Neuronal stem cell (in vitro differentiated cells): ENCODE results near the gene MAP1S.

Experiments
- DNase-seq: peaks from one replicate; pipeline ENCODE4 v3.0.0-alpha.2; 2013; ENCODE audit warnings: low spot score
- H2AFZ ChIP-seq: one replicate; pipeline ENCODE4 v1.6.1; 2013; ENCODE audit warnings: mild to moderate bottlenecking, low read length, inconsistent platforms
- H2AK5ac ChIP-seq: 2 replicates; pipeline ENCODE4 v1.6.1; 2013; ENCODE audit warnings: low read depth, mild to moderate bottlenecking, inconsistent platforms, low read length, moderate library complexity, mixed read lengths
- H2BK120ac ChIP-seq: 2 replicates; pipeline ENCODE4 v1.6.1; 2013; ENCODE audit warnings: low read depth, mild to moderate bottlenecking, inconsistent platforms, low read length, moderate library complexity, mixed read lengths
- H2BK12ac ChIP-seq: one replicate; pipeline ENCODE4 v1.6.1; 2013; ENCODE audit warnings: low read length, inconsistent platforms
- H2BK15ac ChIP-seq: 2 replicates; pipeline ENCODE4 v1.6.1; 2013; ENCODE audit warnings: mild to moderate bottlenecking, low read length, inconsistent platforms, mixed read lengths
- H2BK5ac ChIP-seq: one replicate; pipeline ENCODE4 v1.6.1; 2013; ENCODE audit warnings: inconsistent platforms, mild to moderate bottlenecking, low read length, moderate library complexity
- H3K14ac ChIP-seq: one replicate; pipeline ENCODE4 v1.6.1; 2013; ENCODE audit warnings: low read length, inconsistent platforms
- H3K18ac ChIP-seq: 2 replicates; pipeline ENCODE4 v1.6.1; 2013; ENCODE audit warnings: low read length, inconsistent platforms
- H3K23ac ChIP-seq: 2 replicates; pipeline ENCODE4 v1.6.1; 2013; ENCODE audit warnings: low read depth, mild to moderate bottlenecking, mixed read lengths, low read length, inconsistent platforms; ENCODE audit not compliant: poor library complexity
- H3K27ac ChIP-seq: replicated peaks from 3 replicates; pipeline ENCODE4 v1.5.1; 2013; ENCODE audit warnings: low read length, inconsistent platforms
- H3K27me3 ChIP-seq, 3 experiments: 2 replicates each; pipeline ENCODE4 v1.6.1; 2013; ENCODE audit warnings: low read length in 3 of 3, mild to moderate bottlenecking in 2 of 3, inconsistent platforms in 1 of 3, low read depth in 1 of 3, mixed read lengths in 1 of 3, moderate library complexity in 1 of 3; ENCODE audit not compliant: control insufficient read depth in 3 of 3, insufficient read depth in 3 of 3
- H3K36me3 ChIP-seq, 2 donors: replicated peaks in 1 of 2; 2 replicates each; pipeline ENCODE4 v1.6.1; 2013; ENCODE audit warnings: low read length in 2 of 2; ENCODE audit not compliant: control insufficient read depth in 2 of 2, insufficient read depth in 2 of 2
- H3K4ac ChIP-seq: 2 replicates; pipeline ENCODE4 v1.6.1; 2013; ENCODE audit warnings: inconsistent platforms, mild to moderate bottlenecking, low read length, moderate library complexity
- H3K4me1 ChIP-seq, 2 donors: 1 replicate in 1 of 2; 2 replicates in 1 of 2; pipeline ENCODE4 v1.6.1; 2013; ENCODE audit warnings: low read length in 2 of 2, low read depth in 1 of 2; ENCODE audit not compliant: control insufficient read depth in 2 of 2, insufficient read depth in 1 of 2
- H3K4me2 ChIP-seq: one replicate; pipeline ENCODE4 v1.6.1; 2013; ENCODE audit warnings: mild to moderate bottlenecking, low read length, inconsistent platforms; ENCODE audit not compliant: insufficient read depth, poor library complexity, severe bottlenecking
- H3K4me3 ChIP-seq, 2 donors: 2 replicates each; pipeline ENCODE4 v1.5.1; 2013; ENCODE audit warnings: low read length in 2 of 2, mild to moderate bottlenecking in 2 of 2, inconsistent platforms in 1 of 2, moderate library complexity in 1 of 2
- H3K79me1 ChIP-seq: one replicate; pipeline ENCODE4 v1.6.1; 2013; ENCODE audit warnings: low read depth, mild to moderate bottlenecking, inconsistent platforms, low read length, moderate library complexity
- H3K9ac ChIP-seq: one replicate; pipeline ENCODE4 v1.6.1; 2013; ENCODE audit warnings: mild to moderate bottlenecking, low read depth, low read length, inconsistent platforms; ENCODE audit not compliant: poor library complexity
- H3K9me3 ChIP-seq, 2 donors: replicated peaks in 1 of 2; 2 replicates each; pipeline versions ENCODE3 to v1.6.1; 2013; ENCODE audit warnings: low read length in 2 of 2, mild to moderate bottlenecking in 2 of 2, inconsistent platforms in 1 of 2, low read depth in 1 of 2, mixed read lengths in 1 of 2, moderate library complexity in 1 of 2; ENCODE audit not compliant: control insufficient read depth in 2 of 2, insufficient read depth in 1 of 2
- H4K8ac ChIP-seq: one replicate; pipeline ENCODE4 v1.6.1; 2013; ENCODE audit warnings: low read depth, mild to moderate bottlenecking, inconsistent platforms, low read length, moderate library complexity
- H4K91ac ChIP-seq: one replicate; pipeline ENCODE4 v1.6.1; 2013; ENCODE audit warnings: low read length, low read depth, mild to moderate bottlenecking, inconsistent platforms; ENCODE audit not compliant: poor library complexity
- WGBS, 2 donors: extraction: QIAGEN DNeasy Blood & Tissue Kit; methylation state at CpG; one replicate each; pipeline ENCODE4 v1.1.7; 2013; ENCODE audit warnings: missing lambda C conversion rate in 2 of 2, mixed read lengths in 1 of 2; ENCODE audit not compliant: insufficient read length in 2 of 2, insufficient replicate concordance in 1 of 2; ENCODE audit errors: extremely low coverage in 2 of 2; 5-methylcytosine and 5-hydroxymethylcytosine counted together

The MAP1S gene

DNA sequence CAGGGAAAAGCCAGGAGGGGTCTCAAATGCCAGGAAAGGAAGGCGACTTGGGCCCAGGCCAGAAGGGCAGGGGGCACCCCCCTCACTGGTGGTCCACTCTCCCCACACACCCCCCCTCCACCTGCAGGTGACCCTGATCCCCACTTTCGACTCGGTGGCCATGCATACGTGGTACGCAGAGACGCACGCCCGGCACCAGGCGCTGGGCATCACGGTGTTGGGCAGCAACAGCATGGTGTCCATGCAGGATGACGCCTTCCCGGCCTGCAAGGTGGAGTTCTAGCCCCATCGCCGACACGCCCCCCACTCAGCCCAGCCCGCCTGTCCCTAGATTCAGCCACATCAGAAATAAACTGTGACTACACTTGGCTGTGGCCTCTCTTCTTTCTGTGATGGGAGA lies 14.9 kb downstream of the MAP1S start:
- no peak overlapping the region for H4K8ac ChIP-seq
- no peak for DNase-seq
- H4K91ac ChIP-seq = no peak overlapping the region
- peaks cover 42 to 88% of the 10 kb centered on the region in 2 donors for H3K36me3 ChIP-seq
- H2BK120ac ChIP-seq = no peak overlapping the region
- no peak overlapping the region for H3K4me3 ChIP-seq
- no peak overlapping the region for H3K4me2 ChIP-seq
- no peak overlapping the region for H3K4ac ChIP-seq
- H3K4me1 ChIP-seq = peaks cover 0 to 2% of the 10 kb centered on the region in 2 donors
- no peak overlapping the region for H3K23ac ChIP-seq
- H2BK12ac ChIP-seq = peak overlapping the region; percentile 84
- peaks cover 10% of the 10 kb centered on the region for H3K79me1 ChIP-seq
- no peak overlapping the region for H2AK5ac ChIP-seq
- H2BK15ac ChIP-seq = no peak overlapping the region
- no peak overlapping the region for H3K27ac ChIP-seq
- no peak overlapping the region for H3K14ac ChIP-seq
- no CpG with 5 or more reads among the region's 16 CpGs for WGBS, 2 donors
- no peak overlapping the region for H3K9ac ChIP-seq
- H3K27me3 ChIP-seq = no peaks in the 10 kb centered on the region
- H2BK5ac ChIP-seq = no peak overlapping the region
- H2AFZ ChIP-seq = no peak overlapping the region
- peaks cover 4 to 8% of the 10 kb centered on the region in 2 donors for H3K9me3 ChIP-seq
- H3K18ac ChIP-seq = no peak overlapping the region

DNA sequence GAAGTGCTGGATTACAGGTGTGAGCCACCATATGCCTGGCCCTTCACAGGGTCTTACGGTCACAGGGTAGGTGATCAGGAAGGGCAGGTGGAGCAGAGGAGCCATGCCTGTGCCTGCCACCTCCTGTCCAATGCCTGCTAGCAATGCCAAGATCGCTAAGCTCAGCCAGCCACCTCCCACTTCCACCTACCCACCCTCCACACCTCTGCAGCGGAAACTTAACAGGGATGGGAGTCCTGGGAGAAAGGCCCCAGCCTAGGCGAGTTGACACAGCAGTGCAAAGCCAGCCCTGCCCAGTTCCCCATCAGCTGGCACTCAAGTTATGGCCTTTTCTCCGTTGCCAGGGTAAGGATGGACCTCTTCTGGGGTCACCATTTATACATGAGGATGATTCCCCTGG lies 16.1 kb downstream of the MAP1S start:
- Histone ChIP-seq H2BK5ac (no peak overlapping the region), H3K18ac (peak overlapping the region; percentile 38), H3K36me3 (peaks cover 36 to 76% of the 10 kb centered on the region in 2 donors), H2AK5ac (no peak overlapping the region), H4K8ac (no peak overlapping the region), H2BK120ac (no peak overlapping the region), H3K9me3 (peaks cover 4% of the 10 kb centered on the region in 2 donors), H3K9ac (peak overlapping the region; percentile 44), H2BK12ac (no peak overlapping the region), H3K27ac (no peak overlapping the region), H3K4me2 (no peak overlapping the region), H3K4me1 (peaks cover 0 to 3% of the 10 kb centered on the region in 2 donors), H3K4ac (no peak overlapping the region), H2BK15ac (no peak overlapping the region), H2AFZ (no peak overlapping the region), H3K27me3 (no peaks in the 10 kb centered on the region), H3K79me1 (peaks cover 10% of the 10 kb centered on the region), H3K23ac (peak overlapping the region; percentile 89), H3K4me3 (peak overlapping the region in 1 of 2 donors; percentile 33), H4K91ac (no peak overlapping the region), H3K14ac (no peak overlapping the region)
- WGBS, 2 donors = no CpG with 5 or more reads among the region's 5 CpGs
- no peak for DNase-seq

DNA sequence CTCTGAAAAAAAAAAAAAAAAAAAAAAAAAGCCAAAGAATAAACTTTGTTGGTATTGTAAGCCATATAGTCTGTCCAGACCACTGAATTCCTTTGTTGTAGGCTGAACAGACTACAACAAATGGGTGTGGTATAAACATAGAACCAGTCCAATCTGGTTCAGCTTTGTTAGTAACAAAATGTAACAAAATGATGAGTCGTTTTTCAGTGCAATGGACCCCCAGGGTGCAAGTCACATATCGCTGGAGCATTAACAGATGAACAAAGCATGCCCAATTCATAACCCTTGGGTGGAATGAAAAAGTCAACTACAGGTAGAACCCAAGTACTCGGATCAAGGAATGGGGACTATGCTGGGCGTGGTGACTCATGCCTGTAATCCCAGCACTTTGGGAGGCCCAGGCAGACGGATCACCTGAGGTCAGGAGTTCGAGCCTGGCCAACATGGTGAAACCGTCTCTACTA lies 18.4 kb downstream of the MAP1S start:
- no peak overlapping the region for H2AK5ac ChIP-seq
- H3K27me3 ChIP-seq = no peaks in the 10 kb centered on the region
- DNase-seq = no peak
- peaks cover 5% of the 10 kb centered on the region for H3K79me1 ChIP-seq
- H4K91ac ChIP-seq = no peak overlapping the region
- H4K8ac ChIP-seq = no peak overlapping the region
- H3K9me3 ChIP-seq = peaks cover 16 to 18% of the 10 kb centered on the region in 2 donors
- no peak overlapping the region for H3K4ac ChIP-seq
- H3K4me1 ChIP-seq = peaks cover 0 to 3% of the 10 kb centered on the region in 2 donors
- WGBS, 2 donors = no CpG with 5 or more reads among the region's 7 CpGs
- no peak overlapping the region for H2BK12ac ChIP-seq
- H2BK15ac ChIP-seq = no peak overlapping the region
- H2BK120ac ChIP-seq = no peak overlapping the region
- peaks cover 25 to 53% of the 10 kb centered on the region in 2 donors for H3K36me3 ChIP-seq
- H3K27ac ChIP-seq = no peak overlapping the region
- no peak overlapping the region for H3K9ac ChIP-seq
- no peak overlapping the region for H3K14ac ChIP-seq
- no peak overlapping the region for H2BK5ac ChIP-seq
- no peak overlapping the region for H3K4me3 ChIP-seq
- no peak overlapping the region for H2AFZ ChIP-seq
- no peak overlapping the region for H3K18ac ChIP-seq
- H3K23ac ChIP-seq = no peak overlapping the region
- no peak overlapping the region for H3K4me2 ChIP-seq

DNA sequence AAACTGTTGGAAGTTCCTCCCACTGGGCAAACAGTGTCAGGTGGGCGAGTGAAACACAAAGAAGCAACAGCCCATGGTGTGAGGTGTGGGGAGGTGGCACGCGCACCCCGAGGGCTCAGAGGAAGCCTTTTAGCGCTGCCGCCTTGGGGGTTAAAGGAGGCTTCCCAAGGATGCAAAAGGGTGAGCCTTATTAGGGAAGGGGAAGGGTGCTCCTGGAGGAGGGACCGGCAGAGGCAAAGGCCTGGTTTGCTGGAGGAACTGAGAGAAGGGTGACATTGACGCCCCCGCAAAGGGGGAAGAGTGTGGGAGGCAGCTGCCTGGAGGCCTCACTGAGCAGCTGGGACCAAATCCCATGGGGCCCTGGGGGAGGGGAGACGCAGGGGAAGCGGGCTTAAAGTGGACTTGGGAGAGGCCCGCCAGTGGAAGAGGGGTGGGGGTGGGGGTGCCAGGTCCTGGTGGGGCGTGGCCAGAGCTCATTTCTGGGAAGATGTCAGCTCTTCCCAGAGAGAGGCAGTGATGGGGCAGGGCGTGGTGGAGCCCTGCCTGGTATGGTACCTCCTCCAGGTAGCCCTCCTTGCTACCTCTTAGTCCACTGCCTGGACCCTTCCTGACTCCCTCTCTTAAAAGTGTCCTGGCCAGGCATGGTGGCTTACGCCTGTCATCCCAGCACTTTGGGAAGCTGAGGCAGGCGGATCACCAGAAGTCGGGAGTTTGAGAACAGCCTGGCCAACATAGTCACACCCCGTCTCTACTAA lies 20.0 kb downstream of the MAP1S start:
- H3K4me1 ChIP-seq = peaks cover 3 to 4% of the 10 kb centered on the region in 2 donors
- no peak overlapping the region for H3K9ac ChIP-seq
- no peak overlapping the region for H3K4me3 ChIP-seq
- peak overlapping the region; percentile 64 for H3K18ac ChIP-seq
- peaks cover 14 to 18% of the 10 kb centered on the region in 2 donors for H3K9me3 ChIP-seq
- no peak overlapping the region for H4K8ac ChIP-seq
- WGBS, 2 donors = no CpG with 5 or more reads among the region's 18 CpGs
- H3K23ac ChIP-seq = no peak overlapping the region
- H2BK120ac ChIP-seq = no peak overlapping the region
- H2BK12ac ChIP-seq = no peak overlapping the region
- peak overlapping the region; percentile 38 for H3K14ac ChIP-seq
- no peaks in the 10 kb centered on the region for H3K27me3 ChIP-seq
- no peak overlapping the region for H2BK5ac ChIP-seq
- H2AFZ ChIP-seq = no peak overlapping the region
- peaks cover under 1% of the 10 kb centered on the region for H3K79me1 ChIP-seq
- no peak overlapping the region for H2BK15ac ChIP-seq
- peak overlapping the region; percentile 46 for H2AK5ac ChIP-seq
- H3K27ac ChIP-seq = no peak overlapping the region
- no peak overlapping the region for H4K91ac ChIP-seq
- no peak overlapping the region for H3K4ac ChIP-seq
- no peak overlapping the region for H3K4me2 ChIP-seq
- no peak for DNase-seq
- H3K36me3 ChIP-seq = peaks cover 11 to 37% of the 10 kb centered on the region in 2 donors
